Neural progenitor cell (in vitro differentiated cells): ENCODE results near the gene TIAM1. TPM values are rescaled to one million over a fixed set of nuclear protein-coding genes. Genes with fewer than 3 reads are reported as not detected.

ENCODE experiments used
- DNase-seq: peaks from one replicate; pipeline ENCODE4 v3.0.0-alpha.2; 2016; ENCODE audit warnings: low spot score
- H2AFZ ChIP-seq: fragments of 200-600 bp; sonication (generic); replicated peaks from 2 replicates; pipeline ENCODE4 v1.6.1; 2016; ENCODE audit warnings: antibody characterized with exemption
- H3F3A ChIP-seq: fragments of 200-600 bp; sonication (generic); 2 replicates; pipeline ENCODE4 v1.6.1; 2016; ENCODE audit warnings: antibody characterized with exemption, low read depth
- H3K27ac ChIP-seq: fragments of 200-600 bp; sonication (generic); 2 replicates; pipeline ENCODE4 v1.5.1; 2016; ENCODE audit warnings: mild to moderate bottlenecking
- H3K27me3 ChIP-seq: fragments of 200-600 bp; sonication (generic); 2 replicates; pipeline ENCODE4 v1.6.1; 2016; ENCODE audit warnings: mild to moderate bottlenecking, moderate library complexity
- H3K36me3 ChIP-seq: fragments of 200-600 bp; sonication (generic); 2 replicates; pipeline ENCODE4 v1.5.1; 2016
- H3K4me1 ChIP-seq: fragments of 200-600 bp; sonication (generic); 2 replicates; pipeline ENCODE4 v1.6.1; 2016; ENCODE audit warnings: mixed run types
- H3K4me2 ChIP-seq: fragments of 200-600 bp; sonication (generic); 2 replicates; pipeline ENCODE4 v1.6.1; 2016
- H3K4me3 ChIP-seq: fragments of 200-600 bp; sonication (generic); 2 replicates; pipeline ENCODE4 v1.5.1; 2016
- H3K79me2 ChIP-seq: fragments of 200-600 bp; sonication (generic); 2 replicates; pipeline ENCODE4 v1.6.1; 2016; ENCODE audit warnings: low read depth
- H3K9ac ChIP-seq: fragments of 200-600 bp; sonication (generic); 2 replicates; pipeline ENCODE4 v1.6.1; 2016
- H3K9me3 ChIP-seq: fragments of 200-600 bp; sonication (generic); 2 replicates; pipeline ENCODE4 v1.5.1; 2016; ENCODE audit warnings: low read depth
- H4K20me1 ChIP-seq: fragments of 200-600 bp; sonication (generic); 2 replicates; pipeline ENCODE4 v1.6.1; 2016; ENCODE audit warnings: low read depth
- H3K27ac Mint-ChIP-seq: 3 replicates; pipeline ENCODE4 v1.8.0; 2021; ENCODE audit warnings: mixed read lengths
- H3K27me3 Mint-ChIP-seq: 2 replicates; pipeline ENCODE4 v1.8.0; 2022; ENCODE audit warnings: low read depth, mild to moderate bottlenecking, inconsistent platforms, moderate library complexity, mixed read lengths; ENCODE audit not compliant: insufficient read depth
- H3K36me3 Mint-ChIP-seq: 3 replicates; pipeline ENCODE4 v1.8.0; 2021; ENCODE audit warnings: mixed read lengths
- H3K4me1 Mint-ChIP-seq: 3 replicates; pipeline ENCODE4 v1.8.0; 2021; ENCODE audit warnings: mixed read lengths
- H3K4me3 Mint-ChIP-seq: 3 replicates; pipeline ENCODE4 v1.8.0; 2021; ENCODE audit warnings: mild to moderate bottlenecking, moderate library complexity, mixed read lengths
- H3K9me3 Mint-ChIP-seq: 3 replicates; pipeline ENCODE4 v1.8.0; 2020; ENCODE audit warnings: mixed read lengths
- CTCF ChIP-seq: fragments of 200-600 bp; sonication (generic); IDR thresholded peaks from 2 replicates; pipeline ENCODE4 v1.5.1; 2017; ENCODE audit warnings: antibody characterized with exemption, mild to moderate bottlenecking
- EZH2 ChIP-seq: fragments of 200-600 bp; sonication (generic); IDR thresholded peaks from 2 replicates; pipeline ENCODE4 v1.6.1; 2017; ENCODE audit warnings: antibody characterized with exemption, mild to moderate bottlenecking, moderate library complexity
- EZH2phosphoT487 ChIP-seq: fragments of 200-600 bp; sonication (generic); IDR thresholded peaks from 2 replicates; pipeline ENCODE4 v1.6.1; 2017; ENCODE audit warnings: antibody characterized with exemption
- total RNA-seq: library from RNA; depleted of rRNA; stranded (reverse); fragments of >200 nt; gene quantifications from 2 replicates; pipeline ENCODE4 v1.2.3, GENCODE V29; 2015; ENCODE audit warnings: low replicate concordance

TIAM1 gene
- total RNA-seq, 1 donor from 2014 or later: 27.2 TPM

DNA sequence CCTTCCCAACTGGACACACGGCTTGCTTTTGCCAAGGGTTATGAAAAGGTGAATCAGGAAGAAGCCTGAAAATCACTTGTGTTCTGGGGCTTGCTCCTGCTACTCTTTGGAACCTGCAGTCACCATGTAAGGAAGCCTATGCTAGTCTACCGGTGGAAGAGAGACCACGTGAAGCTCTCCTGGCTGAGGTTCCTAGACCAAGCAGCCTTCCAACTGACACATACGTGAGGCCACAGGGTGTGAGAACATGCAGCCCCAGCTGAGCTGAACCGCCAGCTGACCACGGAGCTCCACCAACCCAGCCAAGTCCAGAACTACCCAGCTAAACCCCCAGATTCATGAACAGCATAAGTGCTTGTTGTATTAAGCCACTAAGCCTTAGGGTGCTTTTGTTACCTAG, 233.0 kb downstream of the TIAM1 start:
- peaks cover 10% of the 10 kb centered on the region for H3K4me1 Mint-ChIP-seq
- DNase-seq: no peak
- no peaks in the 10 kb centered on the region for H4K20me1 ChIP-seq
- no peaks in the 10 kb centered on the region for H3F3A ChIP-seq
- TF ChIP-seq EZH2 (no peak), EZH2phosphoT487 (no peak), CTCF (no peak)
- H3K4me3 Mint-ChIP-seq: no peak overlapping the region
- no peak overlapping the region for H3K27ac Mint-ChIP-seq
- no peaks in the 10 kb centered on the region for H3K79me2 ChIP-seq
- no peaks in the 10 kb centered on the region for H3K27me3 ChIP-seq
- no peak overlapping the region for H3K4me2 ChIP-seq
- peaks cover 15% of the 10 kb centered on the region for H3K9me3 Mint-ChIP-seq
- no peak overlapping the region for H2AFZ ChIP-seq
- H3K9ac ChIP-seq: no peak overlapping the region
- peaks cover 12% of the 10 kb centered on the region for H3K36me3 Mint-ChIP-seq
- H3K27ac ChIP-seq: no peak overlapping the region
- peaks cover 3% of the 10 kb centered on the region for H3K27me3 Mint-ChIP-seq
- no peak overlapping the region for H3K4me3 ChIP-seq
- no peaks in the 10 kb centered on the region for H3K9me3 ChIP-seq
- no peaks in the 10 kb centered on the region for H3K4me1 ChIP-seq
- H3K36me3 ChIP-seq: no peaks in the 10 kb centered on the region

DNA sequence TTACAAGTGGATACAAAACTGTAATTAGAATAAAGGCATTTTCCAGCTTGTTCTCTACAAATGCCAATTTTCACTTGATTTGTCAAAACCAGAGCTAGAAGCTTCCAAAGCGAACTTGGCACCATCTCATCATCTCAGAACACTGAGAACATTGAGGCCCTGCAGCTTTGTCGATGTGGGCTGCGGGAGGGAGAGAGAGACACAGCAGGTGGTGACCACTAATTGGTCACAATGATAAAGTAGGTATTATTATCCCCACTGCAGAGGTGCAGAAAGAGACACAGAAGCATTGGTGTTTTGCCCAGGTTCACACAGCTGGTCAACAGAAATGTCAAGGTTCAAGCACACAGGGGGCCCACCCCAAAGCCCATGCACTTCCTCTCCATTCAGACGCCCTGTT, 233.6 kb downstream of the TIAM1 start:
- no peak overlapping the region for H3K27ac Mint-ChIP-seq
- Histone ChIP-seq H3K9me3 (no peaks in the 10 kb centered on the region), H3K9ac (no peak overlapping the region), H3K36me3 (no peaks in the 10 kb centered on the region), H2AFZ (no peak overlapping the region), H3K4me1 (no peaks in the 10 kb centered on the region), H3K27ac (no peak overlapping the region), H3K4me2 (no peak overlapping the region), H4K20me1 (no peaks in the 10 kb centered on the region), H3K27me3 (no peaks in the 10 kb centered on the region), H3F3A (no peaks in the 10 kb centered on the region), H3K4me3 (no peak overlapping the region), H3K79me2 (no peaks in the 10 kb centered on the region)
- H3K4me3 Mint-ChIP-seq: no peak overlapping the region
- H3K9me3 Mint-ChIP-seq: peaks cover 18% of the 10 kb centered on the region
- H3K4me1 Mint-ChIP-seq: peaks cover 10% of the 10 kb centered on the region
- peaks cover 3% of the 10 kb centered on the region for H3K27me3 Mint-ChIP-seq
- no peak for DNase-seq
- TF ChIP-seq CTCF (no peak), EZH2phosphoT487 (no peak), EZH2 (no peak)
- H3K36me3 Mint-ChIP-seq: peaks cover 16% of the 10 kb centered on the region

DNA sequence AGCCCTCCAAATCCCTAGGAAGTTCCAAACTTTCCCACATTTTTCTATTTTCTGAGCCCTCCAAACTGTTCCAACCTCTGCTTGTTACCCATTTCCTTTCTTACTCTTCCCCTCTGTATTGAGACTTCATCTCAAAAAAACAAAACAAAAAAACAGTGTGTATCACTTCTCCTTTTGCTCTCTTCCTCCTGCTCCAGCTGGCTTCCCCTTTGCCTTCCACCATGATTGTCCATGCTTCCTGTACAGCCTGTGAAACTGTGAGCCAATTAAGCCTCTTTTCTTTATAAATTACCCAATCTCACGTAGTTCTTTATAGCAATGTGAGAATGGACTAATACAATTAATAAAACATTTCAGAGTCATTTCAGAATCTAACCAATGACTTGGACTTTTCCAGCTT, 236.2 kb downstream of the TIAM1 start:
- Histone ChIP-seq H3K79me2 (no peaks in the 10 kb centered on the region), H3K9me3 (no peaks in the 10 kb centered on the region), H3K4me2 (no peak overlapping the region), H3F3A (no peaks in the 10 kb centered on the region), H3K27me3 (no peaks in the 10 kb centered on the region), H2AFZ (no peak overlapping the region), H3K4me3 (no peak overlapping the region), H4K20me1 (no peaks in the 10 kb centered on the region), H3K9ac (no peak overlapping the region), H3K27ac (no peak overlapping the region), H3K4me1 (no peaks in the 10 kb centered on the region), H3K36me3 (no peaks in the 10 kb centered on the region)
- H3K27ac Mint-ChIP-seq: no peak overlapping the region
- H3K4me3 Mint-ChIP-seq: no peak overlapping the region
- peaks cover 23% of the 10 kb centered on the region for H3K9me3 Mint-ChIP-seq
- H3K27me3 Mint-ChIP-seq: no peaks in the 10 kb centered on the region
- H3K36me3 Mint-ChIP-seq: peaks cover 23% of the 10 kb centered on the region
- H3K4me1 Mint-ChIP-seq: peaks cover 10% of the 10 kb centered on the region
- DNase-seq: no peak
- TF ChIP-seq EZH2 (no peak), EZH2phosphoT487 (no peak), CTCF (no peak)
